Right forelimb (tissue), 1 donor: ENCODE measurements around the gene STXBP3.

ENCODE experiments used
- DNase-seq: peaks from one replicate; pipeline ENCODE4 v3.0.0-alpha.2; 2018

Gene STXBP3

DNA sequence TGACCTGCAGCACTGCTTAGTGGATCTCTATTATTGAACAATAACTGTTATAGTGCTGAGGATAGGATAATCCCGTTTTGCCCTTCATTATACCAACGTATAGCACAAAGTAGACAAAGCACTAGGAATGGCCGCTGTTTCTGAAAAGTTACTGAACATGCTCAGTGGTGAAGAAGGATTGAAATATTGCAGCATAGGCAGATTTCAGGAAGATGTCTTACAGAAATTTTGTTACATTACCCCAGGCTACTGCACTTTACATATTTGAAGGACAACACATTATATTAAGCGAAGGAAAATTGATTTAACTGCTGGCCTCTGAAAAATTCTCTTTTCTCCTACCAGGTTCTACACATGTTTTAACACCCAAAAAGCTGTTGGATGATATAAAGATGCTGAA, 62.0 kb downstream of the STXBP3 start:
- no peak for DNase-seq

DNA sequence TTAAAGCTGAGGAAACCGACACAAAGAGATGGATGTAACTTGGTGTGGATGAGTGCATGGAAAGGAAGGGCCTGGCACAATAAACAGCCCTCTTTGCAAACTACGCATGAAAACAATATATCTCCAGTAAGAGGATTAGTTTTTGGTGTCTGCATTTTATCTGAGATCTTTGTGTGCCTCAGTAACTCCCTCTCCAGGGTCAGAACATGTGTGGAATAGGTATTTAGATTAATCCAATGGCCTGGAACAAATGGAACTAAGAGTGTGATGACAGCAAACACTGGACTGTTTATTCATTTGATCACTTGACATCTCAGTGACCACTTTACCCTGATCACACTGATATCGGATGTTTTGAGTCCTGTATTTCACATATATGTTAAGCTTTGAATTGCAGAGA, 65.1 kb downstream of the STXBP3 start:
- DNase-seq, result no peak

DNA sequence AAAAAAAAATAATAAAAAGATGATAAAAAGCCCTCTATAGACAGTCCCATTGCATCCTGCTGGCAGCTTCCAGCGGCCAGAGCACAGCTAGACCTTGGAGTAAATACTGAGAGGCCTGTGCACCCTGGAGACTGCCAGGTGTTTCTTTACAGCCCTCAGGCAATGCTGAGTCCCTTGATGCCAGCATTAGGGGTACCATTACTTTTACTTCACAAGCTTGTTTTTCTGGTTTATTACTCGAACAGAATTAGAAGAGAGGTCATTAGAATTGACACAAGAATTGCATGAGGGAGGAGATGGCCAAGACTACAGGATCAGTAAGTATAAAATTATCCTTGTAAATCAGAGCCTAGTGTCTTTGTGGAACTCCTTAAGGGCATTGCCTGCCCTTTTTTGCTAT, 66.9 kb downstream of the STXBP3 start:
- DNase-seq, result no peak

DNA sequence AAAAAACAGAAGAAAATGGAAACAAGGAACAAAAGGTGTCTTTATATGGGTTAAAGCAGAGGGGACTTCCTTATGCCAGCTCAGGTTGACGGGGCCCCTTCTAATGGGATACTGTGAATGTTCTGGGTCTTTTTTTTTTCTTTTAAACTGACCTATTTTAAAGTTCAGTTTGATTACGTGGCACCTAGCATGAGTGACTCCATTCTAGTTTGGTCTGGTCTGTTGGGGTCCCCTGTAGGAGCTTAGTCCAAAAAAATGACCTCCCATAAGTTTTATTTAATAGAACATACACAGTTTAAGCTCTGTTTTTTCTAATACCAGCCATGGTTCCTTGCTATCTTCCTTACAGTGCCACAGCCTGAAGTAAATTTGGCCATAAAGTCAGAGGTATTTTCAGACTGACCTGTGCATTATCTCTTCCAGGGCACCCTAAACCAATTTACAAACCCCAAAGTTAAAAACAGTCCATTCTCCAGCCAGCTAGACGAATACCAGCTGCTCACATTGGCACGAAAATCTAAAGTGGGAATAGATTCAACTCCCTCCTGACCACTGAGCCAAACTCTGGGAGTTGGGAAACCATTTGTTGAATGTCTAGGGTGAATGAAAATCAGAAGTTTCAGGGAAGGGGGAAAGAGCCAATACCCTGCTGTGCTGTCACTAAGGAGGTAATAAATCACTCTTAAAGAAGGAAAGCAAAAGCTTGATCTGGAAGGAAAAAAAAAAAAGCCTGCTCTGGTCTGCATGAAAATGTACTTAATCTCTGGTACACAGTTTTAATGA, 68.1 kb downstream of the STXBP3 start:
- no peak for DNase-seq

DNA sequence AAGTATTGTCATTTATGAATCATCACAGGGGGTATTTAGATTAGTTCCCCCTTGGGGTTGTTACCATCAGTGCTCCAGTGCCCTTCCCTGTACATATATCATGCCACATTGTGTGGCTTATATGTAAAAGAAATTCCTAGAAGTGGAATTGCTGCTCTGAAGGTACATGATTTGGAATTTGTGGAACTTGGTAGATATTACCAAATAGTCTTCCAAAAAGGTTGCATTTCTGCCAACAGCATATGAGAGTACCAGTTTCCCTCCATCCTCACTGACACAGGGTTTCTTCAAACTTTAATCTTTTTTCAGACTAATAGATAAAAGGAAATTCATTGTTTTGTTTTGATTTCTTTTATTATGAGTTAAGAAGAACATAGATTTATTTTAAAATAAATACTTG, 69.1 kb downstream of the STXBP3 start:
- no peak for DNase-seq

DNA sequence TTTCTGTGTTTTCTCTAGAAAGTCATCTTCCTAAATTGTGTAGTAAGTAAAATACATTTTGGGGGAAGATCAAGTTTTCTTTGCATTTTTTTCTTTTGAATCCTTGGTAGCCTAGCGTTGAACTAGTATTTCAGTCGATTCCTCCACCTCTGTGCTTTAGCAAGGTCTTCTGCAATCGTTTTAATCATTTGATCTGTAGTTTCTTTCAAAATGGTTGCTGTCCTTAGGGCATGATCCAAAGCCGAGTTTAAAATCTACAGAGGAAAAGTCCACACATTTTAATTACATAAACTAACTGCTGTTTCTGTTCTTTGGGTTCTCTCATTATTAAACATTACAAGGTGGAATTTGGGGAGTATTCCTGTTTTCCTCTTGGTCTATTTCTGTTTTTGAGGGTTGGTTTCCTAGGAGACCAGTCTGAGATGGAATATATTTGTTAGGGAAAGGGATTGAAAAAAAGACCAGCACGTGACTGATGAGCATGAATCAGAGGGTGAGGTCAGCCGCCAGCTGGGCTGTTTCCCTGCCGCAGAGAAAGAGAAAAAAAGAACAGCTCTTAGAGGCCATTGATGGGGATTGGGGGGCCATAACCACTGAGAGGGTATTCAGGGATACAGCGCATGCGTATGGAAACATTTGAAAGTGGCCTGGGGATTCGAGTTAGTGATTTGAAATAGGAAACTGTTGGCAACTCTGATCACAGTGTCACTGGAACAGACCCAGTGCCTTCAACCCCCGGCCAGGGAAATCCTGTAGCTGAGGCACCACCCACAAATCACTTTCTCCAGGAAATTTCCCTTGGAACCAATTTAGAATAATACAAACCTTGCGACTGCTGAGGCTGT, 69.8 kb downstream of the STXBP3 start:
- DNase-seq, result peak; percentile 93

DNA sequence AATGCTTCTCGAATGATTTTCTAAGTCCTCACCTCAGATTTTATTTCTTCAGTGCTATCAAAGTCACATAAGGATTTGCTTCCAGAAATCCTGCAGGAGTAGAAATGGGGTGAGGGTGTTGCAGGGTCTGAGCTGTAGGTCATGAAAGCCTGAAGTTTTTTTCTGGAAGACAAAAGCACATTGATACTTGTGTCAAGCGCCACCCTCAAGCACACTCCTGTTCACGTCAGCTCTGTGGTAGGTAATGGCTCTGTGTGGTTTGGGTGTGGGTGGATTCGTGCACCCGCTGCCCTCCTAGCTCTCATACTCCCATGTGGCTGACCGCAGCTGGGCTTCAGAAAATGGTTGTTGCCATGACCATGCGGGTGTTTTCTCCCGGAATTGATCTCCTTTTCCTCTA, 70.5 kb downstream of the STXBP3 start:
- peak; percentile 78 for DNase-seq

DNA sequence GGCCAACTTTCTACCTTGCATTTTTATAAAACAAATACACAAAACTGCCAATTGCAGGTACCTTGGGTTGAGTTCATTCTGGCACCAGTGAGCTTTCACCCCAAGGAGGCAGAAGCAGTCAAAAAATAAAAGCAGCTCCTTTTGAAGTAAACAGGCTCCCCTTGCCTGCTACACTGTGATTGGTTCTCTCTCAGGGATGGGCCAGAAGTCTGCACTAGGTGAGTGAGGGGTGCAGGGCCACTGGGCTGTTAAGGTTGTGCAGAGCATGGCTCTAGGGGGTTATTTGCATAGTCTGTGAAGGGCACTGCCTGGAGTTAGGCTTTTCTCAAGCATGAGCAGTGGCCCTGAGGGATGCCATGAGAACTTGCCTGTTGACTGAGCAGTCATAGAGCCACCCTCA, 71.3 kb downstream of the STXBP3 start:
- no peak for DNase-seq

DNA sequence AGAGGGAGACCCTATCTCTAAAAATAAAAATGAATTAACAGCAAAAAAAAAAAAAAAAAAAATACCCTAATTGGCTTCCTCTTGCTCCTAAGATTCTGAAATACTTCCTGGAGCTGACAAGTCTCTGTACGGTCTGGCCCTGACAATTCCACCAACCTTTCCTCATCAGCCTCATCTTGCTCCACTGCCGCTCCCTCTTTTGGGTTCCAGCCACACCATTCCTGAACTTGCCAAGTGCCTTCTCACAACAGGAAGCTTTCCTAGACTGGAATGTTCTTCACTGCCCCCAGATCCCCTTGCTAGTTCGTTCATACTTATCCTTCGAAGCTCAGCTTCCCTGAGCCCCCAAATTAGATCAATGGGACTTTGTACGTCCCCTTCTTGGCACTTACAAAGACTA, 73.4 kb downstream of the STXBP3 start:
- no peak for DNase-seq

DNA sequence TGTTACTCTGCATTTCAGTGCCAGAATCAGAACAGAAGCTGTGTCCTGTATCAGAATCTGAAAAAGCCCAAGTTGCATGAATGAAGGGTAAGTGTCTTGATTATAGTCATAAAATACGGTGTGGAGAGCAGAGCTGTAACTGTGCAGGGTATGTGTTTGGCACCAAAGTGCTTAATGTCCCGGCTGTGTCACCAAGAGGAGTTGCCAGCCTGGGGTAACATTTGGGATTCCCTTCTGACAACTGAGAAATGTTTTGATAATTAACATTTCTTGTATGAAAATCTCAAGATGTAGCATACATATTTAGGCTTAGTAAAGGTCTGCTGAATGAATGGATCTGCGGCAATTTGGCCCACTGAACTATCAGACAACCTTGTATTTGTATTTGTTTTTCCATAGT, 77.2 kb downstream of the STXBP3 start:
- DNase-seq, result no peak

DNA sequence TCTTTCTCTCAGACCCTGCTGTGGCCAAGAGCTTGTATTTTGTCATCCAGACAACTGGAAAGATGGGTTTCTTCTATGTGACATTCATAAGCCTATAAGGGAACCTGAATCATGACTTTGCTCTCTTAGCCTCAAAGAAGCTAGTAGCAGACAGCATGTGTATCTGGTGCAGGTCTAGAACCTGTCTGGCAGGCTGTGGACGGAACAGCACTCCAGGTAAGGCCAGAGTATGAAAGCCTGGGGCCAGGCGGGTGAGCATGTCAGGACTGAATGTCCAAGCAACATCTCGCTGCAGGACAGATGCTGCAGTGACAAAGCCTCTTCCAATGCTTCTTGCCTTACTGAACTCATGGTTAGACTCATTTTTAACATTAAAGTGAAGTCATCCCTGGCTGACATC, 77.6 kb downstream of the STXBP3 start:
- DNase-seq, result no peak

DNA sequence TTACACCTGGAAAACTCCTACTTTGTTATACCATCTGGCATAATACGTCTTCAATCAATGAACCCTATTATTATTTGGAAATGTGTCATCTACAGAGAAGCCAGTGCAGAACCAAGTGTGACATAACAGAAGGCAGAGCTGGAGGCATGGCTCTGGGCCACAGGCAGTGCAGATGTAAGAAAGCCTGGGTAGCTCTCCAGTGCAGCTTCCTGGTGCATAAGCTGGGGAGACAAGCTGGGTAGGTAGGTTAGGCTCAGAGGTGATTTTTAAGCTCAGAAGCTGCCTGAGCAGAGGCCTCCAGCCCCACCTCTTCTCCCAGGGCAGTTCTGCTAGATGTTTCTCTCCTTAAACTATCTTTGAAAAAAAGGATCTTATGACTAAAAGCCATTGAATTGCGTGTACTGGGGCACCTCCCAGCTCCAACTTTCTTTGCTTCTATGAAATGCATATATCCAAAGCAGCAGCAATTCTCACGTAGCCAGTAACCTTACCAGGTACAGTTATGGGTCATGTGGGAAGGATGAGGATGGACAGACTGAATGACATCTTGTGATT, 79.7 kb downstream of the STXBP3 start:
- no peak for DNase-seq

DNA sequence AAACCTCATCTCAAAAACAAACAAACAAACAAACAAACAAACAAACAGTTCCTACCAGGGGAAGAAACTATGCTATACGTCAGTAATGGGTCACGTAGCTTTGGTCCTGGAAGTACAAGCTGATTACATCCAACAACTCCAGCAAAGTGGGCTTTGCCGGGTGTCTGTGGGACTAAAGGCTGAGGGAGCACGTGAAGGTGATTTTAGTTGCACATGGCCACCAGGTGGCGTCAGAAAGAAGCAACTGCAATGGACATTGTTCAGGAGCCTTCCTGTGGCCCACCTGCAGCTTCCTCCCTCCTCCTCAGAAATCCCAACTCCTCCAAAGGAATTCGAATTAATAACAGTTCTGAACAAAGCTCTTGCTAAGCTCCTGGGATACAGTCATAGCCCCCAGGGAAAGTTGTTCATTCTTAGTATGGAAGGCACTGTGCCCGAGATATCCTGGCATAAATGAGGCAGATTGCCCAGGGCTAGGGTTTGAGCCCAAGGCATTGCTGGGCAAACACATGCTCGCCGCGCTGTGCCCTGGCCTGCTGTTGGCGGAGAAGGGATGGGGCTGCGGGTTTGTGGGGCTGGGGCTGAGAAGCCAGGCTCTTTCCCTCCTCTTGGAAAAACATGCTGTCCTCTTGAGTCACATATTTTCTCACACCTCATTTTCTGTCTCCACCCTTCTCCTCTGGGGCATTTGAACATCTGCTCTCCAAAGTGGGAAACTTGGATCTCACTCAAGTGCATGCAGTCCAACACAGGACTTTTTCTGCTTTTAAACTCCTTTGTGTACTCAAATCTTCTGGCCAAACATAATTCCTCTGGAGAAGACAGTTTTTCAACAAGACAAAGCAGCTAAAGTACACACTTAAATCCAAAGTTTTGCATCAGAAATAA, 81.8 kb downstream of the STXBP3 start:
- DNase-seq, result peak; percentile 67

DNA sequence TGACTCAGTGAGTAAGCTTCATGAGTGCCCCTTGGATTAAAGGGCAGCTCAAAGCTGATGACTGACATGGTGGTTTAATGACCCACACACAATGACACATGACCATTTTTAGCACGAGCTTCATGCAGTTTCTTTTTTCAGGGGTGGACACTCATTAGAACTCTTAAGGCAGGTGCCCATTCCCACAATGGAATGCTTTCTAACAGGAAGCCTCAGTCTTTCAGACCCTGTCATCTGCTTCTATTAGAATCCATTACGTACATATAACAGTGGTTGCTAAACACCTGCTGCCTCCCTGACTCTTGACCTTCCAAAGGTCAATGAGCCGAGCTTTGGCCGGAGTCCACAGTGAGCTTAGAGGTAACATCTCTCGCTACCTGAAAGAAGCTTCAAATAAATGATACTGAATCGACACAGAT, 83.0 kb downstream of the STXBP3 start:
- no peak for DNase-seq

DNA sequence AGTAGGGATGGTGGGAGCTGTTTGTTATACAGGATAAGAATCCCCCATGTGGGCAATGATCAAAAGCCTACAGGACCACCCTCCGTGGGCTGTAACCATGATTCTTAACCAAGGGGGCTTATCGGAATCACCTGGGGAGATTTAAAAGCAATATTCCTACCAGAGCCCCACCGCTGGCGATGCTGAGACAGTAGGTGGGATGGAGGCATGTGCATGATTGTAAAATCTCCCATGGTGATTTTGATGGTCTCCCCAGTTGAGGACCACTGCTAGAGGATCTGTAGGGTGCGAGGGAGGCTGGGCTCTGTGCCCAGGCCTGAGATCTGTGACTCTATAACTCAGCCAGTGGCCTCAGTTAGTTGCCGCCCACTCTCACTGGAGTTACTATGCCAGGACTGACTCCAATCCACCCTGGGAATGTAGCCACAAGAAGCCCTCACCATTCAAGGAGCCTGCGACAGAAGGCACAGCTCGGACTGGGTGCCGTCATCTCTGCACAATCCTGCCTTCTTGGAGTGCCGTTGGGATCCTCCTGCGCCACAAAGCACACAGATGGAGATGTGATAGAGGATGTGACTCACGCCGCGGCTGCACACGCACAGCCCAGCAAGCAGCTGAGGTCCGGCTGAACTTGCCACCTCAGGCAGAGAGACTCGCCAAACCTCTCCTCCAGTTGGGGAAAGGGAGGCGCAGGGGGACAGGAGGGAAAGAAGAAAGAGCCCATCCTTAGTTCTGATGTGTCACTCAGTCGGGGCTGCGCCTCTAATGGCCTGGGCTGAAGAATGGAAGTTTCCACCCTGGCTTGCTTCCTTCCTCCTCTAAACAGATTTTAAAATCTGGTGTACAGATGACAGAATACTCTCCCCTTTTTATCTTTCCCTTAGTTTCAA, 83.9 kb downstream of the STXBP3 start:
- DNase-seq, result peak; percentile 63

DNA sequence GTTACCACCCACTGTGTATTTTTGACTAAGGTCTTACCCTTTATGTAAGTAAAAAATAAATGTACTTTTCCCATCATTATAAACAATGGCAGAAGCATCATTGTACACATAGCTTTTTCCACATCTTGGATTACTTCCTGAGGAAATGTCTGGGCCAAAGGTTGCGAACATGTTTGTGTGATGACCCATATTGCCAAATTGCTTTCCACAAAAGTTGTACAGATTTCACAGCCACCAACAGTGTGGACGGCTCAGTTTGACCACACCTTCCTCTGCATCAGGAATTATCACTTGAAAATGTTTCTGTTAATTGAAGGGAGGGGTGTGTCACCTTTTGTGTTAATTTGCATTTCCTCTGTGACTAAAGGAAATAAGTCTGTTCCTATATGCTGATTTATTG, 84.8 kb downstream of the STXBP3 start:
- DNase-seq, result no peak

DNA sequence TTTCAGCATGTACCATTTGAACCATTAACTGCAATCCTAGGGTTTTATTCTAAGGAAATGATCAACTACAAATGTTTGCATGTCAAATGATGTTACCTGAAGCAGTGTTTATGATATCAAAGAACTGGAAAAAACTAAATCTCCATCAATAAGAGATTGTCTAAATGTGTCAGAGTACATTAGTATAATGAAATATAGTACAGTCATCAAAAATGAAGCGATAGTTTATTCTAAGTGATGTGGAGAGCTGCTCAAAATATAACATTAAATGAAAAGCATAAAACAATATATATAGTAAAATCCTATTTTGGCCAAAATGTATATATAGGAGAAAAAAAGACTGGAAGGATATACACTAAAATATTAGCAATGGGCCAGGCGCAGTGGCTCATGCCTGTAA, 86.5 kb downstream of the STXBP3 start:
- no peak for DNase-seq

DNA sequence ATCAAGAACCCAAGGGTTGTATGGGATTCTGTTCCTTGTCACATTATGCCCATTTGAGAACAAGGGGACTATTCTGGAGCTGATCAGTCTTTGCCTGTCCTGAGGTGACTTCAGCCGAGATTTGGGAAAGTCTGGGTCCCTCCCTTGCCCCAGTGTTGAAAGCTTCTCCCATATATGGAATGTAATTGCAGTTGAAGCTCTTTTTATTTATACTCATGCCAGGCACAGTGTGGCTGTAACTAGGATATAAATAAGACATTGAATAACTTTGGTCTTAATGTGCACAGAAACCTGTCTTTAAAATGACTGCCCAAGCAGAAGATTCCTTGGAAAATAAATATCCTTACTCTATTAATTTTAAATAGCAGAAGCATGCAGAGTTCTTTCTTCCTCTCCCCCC, 95.2 kb downstream of the STXBP3 start:
- no peak for DNase-seq

DNA sequence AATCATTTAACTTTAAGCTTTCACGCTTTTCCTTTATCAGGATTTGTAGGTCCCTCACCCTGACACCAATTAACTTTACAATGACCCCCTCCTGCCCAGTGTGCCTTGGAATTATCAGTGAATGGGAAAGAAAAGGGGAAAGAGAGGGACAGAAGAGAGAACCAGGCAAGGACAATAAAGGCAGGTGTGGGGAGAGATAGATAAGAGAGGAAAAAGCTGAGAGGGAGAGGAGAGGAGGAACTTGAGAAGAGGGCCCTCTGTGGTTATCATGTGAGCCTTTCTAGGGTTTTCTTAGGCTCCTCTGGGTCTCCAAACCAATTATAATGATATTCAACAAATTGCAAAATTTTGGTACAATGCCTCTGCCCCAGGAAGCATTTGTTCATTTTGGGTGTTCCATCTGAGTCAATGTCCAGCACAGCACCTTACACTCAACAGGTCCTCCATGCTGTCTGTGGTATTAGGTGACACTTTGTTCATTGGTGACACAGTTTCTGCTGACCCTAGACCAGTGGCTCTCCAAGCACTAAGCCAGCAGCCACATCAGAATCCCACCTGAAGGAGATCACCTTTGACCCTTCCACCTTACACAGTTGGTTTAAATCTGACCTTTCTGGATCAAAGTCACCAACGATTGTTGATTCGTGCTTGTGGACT, 96.2 kb downstream of the STXBP3 start:
- no peak for DNase-seq

DNA sequence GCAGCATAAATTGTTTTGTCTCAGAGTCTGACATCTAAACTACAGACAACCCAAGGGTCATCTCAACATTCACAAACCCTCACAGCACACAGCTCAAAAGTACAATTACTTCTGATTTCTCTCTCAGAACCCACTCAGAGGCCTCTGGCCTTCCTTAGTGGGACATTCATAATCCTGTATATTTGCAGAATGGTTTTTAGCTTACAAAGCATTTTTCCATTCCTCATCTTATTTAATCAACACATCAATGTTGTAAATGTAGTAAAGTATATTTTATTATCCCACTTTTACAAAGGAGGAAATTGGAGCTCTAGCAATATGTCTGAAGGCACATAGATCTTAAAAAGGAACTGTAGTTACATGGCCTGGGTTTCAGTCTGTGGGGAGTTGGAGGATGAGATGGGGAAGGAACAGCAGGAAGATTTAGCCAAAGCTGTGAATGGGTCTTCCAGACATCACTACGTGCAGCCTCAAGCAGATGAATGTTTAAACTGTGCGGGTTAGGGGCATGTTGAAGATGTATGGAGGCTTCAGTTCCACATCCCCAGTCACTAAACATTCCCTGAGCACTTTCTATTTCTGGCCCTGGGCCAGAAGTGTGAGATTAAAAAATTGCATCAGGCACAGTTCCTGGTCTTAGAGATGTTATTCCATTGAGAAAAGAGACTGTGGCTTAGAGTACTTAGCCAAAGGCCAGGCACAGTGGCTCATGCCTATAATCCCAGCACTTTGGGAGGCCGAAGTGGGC, 97.1 kb downstream of the STXBP3 start:
- DNase-seq, result no peak

DNA sequence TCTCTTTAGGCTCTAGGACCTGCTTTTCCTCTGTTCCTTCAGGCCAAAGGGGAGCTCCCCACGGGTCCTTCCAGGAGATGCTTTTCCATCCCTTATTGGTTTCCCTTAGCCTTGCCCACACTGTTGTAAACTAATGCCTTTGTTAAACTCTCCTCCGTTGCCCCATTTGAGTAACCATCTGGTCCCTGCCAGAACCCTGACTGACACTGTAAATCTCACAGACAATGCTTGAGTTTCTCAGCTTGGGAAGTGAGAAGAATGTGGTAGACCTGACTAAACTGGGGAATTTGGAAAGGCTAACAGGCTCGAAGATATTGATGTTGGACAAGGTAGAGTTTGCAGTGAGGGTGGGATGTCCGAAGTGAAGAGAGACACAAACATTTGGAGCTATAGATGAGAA, 99.0 kb downstream of the STXBP3 start:
- DNase-seq, result no peak
